ENCODE data around the gene ZMYND15.

The ZMYND15 gene

DNA sequence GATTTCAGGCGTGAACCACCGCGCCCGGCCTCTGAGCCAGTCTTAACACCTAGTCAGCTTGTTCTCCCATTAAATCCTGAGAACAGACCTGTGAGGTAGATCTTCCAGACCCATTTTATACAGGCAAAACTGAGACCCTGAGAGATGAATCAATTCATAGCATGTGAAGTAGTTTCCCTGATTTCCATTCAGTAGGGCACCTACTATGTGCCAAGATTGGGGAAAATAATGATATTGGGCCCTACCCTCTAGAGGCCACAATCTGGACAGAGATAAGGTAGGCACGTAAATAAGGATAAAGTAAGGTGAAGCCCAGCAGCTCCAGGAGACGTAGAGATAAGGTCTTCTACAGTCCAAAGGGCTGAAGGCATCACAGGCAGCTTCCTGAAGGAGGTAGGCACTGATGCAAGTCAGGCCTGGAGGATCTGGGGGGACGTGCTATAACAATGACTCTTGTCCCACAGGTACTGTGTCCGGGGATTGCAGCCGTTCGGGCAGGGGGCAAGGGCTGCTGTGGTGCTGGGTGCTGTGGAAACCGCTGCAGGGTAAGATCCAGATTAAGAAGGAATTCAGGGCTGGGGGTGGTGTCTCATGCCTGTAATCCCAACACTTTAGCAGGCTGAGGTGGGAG lies 40.8 kb downstream of the ZMYND15 start:
- H3K9me3 ChIP-seq (ENCODE audit: control insufficient read depth, insufficient read depth, low read length) = no peaks in the 10 kb centered on the region
- no peaks in the 10 kb centered on the region for H3K9me2 ChIP-seq (replicated peaks; ENCODE audit: control insufficient read depth, low read length)
- H3K27me3 ChIP-seq (ENCODE audit: control insufficient read depth, low read length) = no peaks in the 10 kb centered on the region
- H3K79me2 ChIP-seq (ENCODE audit: control insufficient read depth, low read length) = no peaks in the 10 kb centered on the region
- H3K4me1 ChIP-seq (ENCODE audit: control insufficient read depth, low read length) = no peaks in the 10 kb centered on the region
- no peak overlapping the region for H3K27ac ChIP-seq (ENCODE audit: low read depth, low read length)
- H3K36me3 ChIP-seq (ENCODE audit: control insufficient read depth, low read length) = no peaks in the 10 kb centered on the region
- H4K20me1 ChIP-seq (ENCODE audit: control insufficient read depth, insufficient read depth, low read depth, low read length) = no peaks in the 10 kb centered on the region
- no peaks in the 10 kb centered on the region for H3F3A ChIP-seq (ENCODE audit: control insufficient read depth, insufficient read depth)
- no peak overlapping the region for H3K4me2 ChIP-seq (ENCODE audit: low read length)
- no peak for TF ChIP-seq CTCF (IDR thresholded peaks at IDR 0.05; ENCODE audit: low read depth, low read length, poor library complexity, severe bottlenecking)
- TF ChIP-seq EZH2phosphoT487 (IDR thresholded peaks at IDR 0.05; ENCODE audit: borderline replicate concordance, low read length) = no peak
- H3K4me3 ChIP-seq (ENCODE audit: low read length) = no peak overlapping the region

GRCh38 chr17:4782652-4783051 lies 43.0 kb downstream of the ZMYND15 start:
- TF ChIP-seq EZH2phosphoT487 (IDR thresholded peaks at IDR 0.05; ENCODE audit: borderline replicate concordance, low read length) (no peak), CTCF (IDR thresholded peaks at IDR 0.05; ENCODE audit: low read depth, low read length, poor library complexity, severe bottlenecking) (no peak)
- no peak overlapping the region for H3K27ac ChIP-seq (ENCODE audit: low read depth, low read length)
- no peaks in the 10 kb centered on the region for H3K79me2 ChIP-seq (ENCODE audit: control insufficient read depth, low read length)
- H3K9me2 ChIP-seq (replicated peaks; ENCODE audit: control insufficient read depth, low read length) = no peaks in the 10 kb centered on the region
- no peak overlapping the region for H3K4me3 ChIP-seq (ENCODE audit: low read length)
- no peaks in the 10 kb centered on the region for H3K9me3 ChIP-seq (ENCODE audit: control insufficient read depth, insufficient read depth, low read length)
- peaks cover 4% of the 10 kb centered on the region; the same call in 1 of the 2 replicates for H3F3A ChIP-seq (ENCODE audit: control insufficient read depth, insufficient read depth)
- no peaks in the 10 kb centered on the region for H3K36me3 ChIP-seq (ENCODE audit: control insufficient read depth, low read length)
- no peak overlapping the region for H3K4me2 ChIP-seq (ENCODE audit: low read length)
- H3K27me3 ChIP-seq (ENCODE audit: control insufficient read depth, low read length) = peaks cover 12% of the 10 kb centered on the region
- no peaks in the 10 kb centered on the region for H3K4me1 ChIP-seq (ENCODE audit: control insufficient read depth, low read length)
- H4K20me1 ChIP-seq (ENCODE audit: control insufficient read depth, insufficient read depth, low read depth, low read length) = no peaks in the 10 kb centered on the region

DNA sequence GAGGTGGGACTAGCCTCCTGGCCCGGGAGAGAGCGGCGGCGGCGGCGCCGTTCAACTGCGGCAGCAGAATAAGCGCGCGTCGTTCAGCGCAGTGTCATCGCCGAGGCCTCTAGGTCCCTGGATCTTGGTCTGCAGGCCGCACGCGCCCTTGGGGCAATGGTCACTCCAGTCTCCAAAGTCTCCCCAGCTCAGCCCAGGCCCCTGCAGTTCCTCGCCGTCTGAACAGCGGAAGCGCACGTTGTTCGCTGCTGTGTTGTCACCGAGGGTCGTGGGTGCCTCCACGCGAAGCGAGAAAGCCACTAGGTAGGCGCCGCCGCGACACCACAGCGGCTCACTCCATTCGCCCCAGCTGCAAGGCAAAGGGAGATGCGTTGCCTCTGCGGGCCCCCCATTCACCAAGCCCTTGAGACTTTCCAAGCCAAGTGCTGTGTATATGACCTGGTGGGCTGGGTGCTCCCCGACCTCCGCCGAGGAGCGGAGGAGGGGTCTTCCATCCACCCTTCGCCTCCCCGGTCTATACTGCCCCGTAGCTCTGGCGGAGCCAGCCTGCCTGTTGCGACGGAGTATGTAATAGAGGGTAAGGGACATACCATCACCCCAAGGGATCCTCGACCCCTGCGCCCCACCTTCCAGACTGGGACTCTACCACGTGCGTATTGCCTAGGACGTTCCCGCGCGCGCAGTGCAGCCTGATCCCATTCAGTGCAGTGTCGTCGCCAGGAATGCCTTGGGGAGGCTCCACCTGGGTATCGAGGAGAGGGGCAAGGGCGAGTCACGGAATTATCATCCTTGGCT lies 45.9 kb downstream of the ZMYND15 start:
- H3K9me2 ChIP-seq (replicated peaks; ENCODE audit: control insufficient read depth, low read length) = no peaks in the 10 kb centered on the region
- H3K27me3 ChIP-seq (ENCODE audit: control insufficient read depth, low read length) = peaks cover 12% of the 10 kb centered on the region
- peaks cover 4% of the 10 kb centered on the region; the same call in 1 of the 2 replicates for H3F3A ChIP-seq (ENCODE audit: control insufficient read depth, insufficient read depth)
- no peak overlapping the region for H3K4me3 ChIP-seq (ENCODE audit: low read length)
- peaks cover 12% of the 10 kb centered on the region for H3K4me1 ChIP-seq (ENCODE audit: control insufficient read depth, low read length)
- TF ChIP-seq CTCF (IDR thresholded peaks at IDR 0.05; ENCODE audit: low read depth, low read length, poor library complexity, severe bottlenecking) = no peak
- no peak for TF ChIP-seq EZH2phosphoT487 (IDR thresholded peaks at IDR 0.05; ENCODE audit: borderline replicate concordance, low read length)
- no peaks in the 10 kb centered on the region for H3K9me3 ChIP-seq (ENCODE audit: control insufficient read depth, insufficient read depth, low read length)
- no peak overlapping the region for H3K4me2 ChIP-seq (ENCODE audit: low read length)
- H3K79me2 ChIP-seq (ENCODE audit: control insufficient read depth, low read length) = no peaks in the 10 kb centered on the region
- H3K36me3 ChIP-seq (ENCODE audit: control insufficient read depth, low read length) = no peaks in the 10 kb centered on the region
- H3K27ac ChIP-seq (ENCODE audit: low read depth, low read length) = no peak overlapping the region
- no peaks in the 10 kb centered on the region for H4K20me1 ChIP-seq (ENCODE audit: control insufficient read depth, insufficient read depth, low read depth, low read length)

All from DOHH2 (cell line).